ENCODE results near the gene BZW2.

BZW2 gene

DNA sequence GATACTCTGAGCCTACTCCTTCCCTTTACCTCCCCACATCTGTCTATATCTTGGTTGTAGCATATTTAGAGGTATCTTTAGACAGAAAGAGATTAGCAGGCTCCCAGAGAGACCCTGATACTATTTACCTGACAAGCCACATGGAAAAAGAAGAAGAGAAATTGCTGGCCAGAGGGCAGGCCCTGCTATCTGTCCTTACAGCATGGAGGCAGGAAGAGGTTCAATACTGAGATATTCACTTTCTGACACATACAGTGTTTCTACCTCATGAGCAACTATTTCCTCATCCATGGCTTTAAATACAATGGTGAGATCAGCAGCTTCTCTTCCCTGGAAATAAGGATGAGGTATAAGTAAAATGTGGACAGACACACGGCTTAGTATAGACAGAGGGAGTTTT is 73.7 kb downstream of the BZW2 start:
- DNase-seq (ENCODE audit: low read depth), result peak; percentile 45

DNA sequence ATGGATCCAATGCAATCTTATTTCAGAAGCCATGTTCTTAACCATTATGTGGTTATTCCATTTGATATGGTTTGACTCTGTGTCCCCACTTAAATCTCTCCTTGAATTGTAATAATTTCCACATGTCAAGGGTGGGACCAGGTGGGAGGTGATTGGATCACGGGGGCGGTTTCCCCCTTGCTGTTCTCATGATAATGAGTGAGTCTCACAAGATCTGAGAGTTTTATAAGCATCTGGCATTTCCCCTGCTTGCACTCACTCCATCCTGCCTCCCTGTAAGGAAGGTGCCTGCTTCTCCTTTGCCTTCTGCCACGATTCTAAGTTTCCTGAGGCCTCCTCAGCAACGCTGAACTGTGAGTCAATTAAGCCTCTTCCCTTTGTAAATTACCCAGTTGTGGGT is 75.6 kb downstream of the BZW2 start:
- DNase-seq (ENCODE audit: low read depth), result no peak

DNA sequence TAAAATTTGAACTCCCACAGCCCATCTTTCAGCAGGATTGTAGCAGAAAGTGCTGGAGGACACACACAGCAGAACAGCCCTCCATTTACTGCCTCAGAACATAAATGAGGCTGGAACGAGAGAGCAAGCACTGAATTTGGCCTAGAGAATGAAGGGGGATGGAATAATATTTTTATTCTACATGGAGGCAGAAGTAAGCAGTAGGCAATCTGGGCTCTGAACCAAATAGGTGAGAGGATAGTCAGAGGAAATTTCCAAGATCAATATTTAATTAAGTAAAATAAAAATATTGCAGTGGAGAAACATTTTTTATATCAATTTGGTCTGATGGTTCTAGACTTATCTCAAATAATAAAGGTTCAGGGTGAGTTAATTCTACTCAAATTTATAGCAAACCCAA is 78.4 kb downstream of the BZW2 start:
- DNase-seq (ENCODE audit: low read depth), result no peak

DNA sequence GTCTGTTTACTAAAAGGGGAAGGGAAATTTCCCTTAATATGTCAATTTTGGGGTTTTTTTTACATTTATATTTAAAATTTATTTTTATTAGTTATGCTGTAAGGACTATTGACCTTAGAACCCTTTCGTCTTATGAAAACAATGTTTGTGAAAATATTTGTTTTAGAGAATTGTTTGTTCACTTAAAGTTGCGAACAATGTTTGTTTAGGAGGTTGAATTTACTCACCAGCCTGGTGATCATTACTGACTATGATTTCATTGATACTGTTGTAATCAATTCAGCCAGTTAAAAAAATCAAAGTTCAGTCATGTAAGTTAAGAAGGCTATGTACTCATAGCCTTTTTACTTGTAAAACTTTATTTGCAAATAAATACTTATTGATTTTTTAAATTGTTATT is 80.2 kb downstream of the BZW2 start:
- no peak for DNase-seq (ENCODE audit: low read depth)

DNA sequence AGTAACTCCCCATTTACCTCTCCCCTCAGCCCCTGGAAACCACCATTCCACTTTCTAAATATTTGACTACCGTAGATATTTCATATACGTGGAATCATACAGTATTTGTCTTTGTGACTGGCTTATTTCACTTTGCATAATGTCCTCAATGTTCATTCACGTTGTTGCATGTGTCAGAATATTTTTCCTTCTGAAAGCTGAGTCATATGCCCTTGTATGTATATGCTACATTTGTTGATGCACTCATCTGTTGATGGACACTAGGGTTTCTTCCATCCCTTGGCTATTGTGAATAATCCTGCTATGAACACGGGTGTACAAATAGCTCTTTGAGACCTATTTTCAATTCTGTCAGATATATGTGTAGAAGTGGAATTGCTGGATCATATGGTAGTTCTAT is 81.8 kb downstream of the BZW2 start:
- DNase-seq (ENCODE audit: low read depth), result no peak

DNA sequence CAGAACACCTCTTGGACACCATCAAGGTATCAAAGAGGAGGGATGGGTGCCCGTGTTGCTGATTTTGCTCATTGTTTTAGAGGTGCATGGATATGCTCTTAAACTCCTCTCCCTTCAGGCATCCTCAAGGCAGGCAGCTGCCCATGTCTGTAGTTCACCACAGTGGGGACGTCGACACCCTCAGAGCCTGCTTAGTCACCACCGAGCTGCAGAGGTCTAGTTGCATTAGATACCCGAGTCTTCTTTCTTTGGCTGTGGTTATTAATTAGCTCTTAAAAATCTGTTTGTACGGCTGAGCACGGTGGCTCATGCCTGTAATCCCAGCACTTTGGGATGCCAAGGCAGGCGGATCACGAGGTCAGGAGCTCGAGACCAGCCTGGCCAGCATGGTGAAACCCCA is 82.8 kb downstream of the BZW2 start:
- no peak for DNase-seq (ENCODE audit: low read depth)

DNA sequence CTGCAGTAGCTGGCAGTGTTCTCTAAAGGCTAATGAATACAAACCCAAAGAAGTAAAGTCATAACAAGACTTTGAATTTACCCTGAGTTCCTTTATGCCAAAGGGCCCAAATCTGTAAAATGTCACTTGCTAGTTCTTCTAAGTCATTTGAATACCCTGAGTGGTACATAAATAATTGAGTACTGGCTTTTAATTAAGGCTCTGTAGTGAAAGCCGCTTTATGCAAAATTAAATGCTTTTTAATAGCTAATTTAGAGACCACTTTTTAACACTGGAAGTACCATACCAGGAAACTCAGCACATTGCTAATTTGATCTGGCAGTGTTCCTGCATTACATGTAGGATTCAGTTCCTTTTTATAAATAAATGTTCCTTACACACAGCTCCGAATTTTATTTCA is 83.6 kb downstream of the BZW2 start:
- no peak for DNase-seq (ENCODE audit: low read depth)

DNA sequence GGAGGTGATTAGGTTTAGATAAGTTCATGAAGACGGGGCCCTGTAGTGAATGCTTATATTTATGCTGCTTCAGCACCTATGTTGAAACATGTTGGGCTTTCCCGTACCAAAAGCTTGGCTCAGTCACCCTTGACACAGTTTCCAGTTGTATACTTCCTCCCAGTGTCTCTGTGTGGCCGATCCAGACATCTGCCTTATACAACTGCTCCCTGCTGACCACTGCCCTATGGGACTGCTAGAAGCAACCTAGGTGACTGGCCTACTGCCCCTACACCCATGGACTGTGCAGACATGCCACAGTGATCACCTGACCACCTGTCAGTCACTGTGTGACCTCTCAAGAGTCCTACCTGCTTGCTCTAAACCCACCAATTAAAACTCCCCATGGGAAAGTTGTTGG is 85.0 kb downstream of the BZW2 start:
- no peak for DNase-seq (ENCODE audit: low read depth)

DNA sequence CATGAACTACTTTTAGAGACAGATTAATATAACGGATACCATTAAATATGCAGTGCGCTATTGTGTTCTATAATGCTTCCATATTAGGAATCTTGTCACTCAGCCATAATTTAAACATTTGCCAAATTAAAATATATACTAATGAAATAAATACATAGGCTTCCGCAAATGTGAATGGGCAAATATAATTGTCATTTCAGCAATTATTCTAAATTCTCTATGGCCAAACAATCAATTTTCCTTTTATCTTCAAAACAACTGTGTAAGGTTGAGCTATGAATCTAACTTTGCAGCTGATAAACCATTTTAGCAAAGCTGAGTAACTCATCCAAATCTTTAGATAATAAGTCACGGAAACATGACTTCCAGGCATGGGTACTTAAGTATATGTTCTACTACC is 86.8 kb downstream of the BZW2 start:
- no peak for DNase-seq (ENCODE audit: low read depth)

DNA sequence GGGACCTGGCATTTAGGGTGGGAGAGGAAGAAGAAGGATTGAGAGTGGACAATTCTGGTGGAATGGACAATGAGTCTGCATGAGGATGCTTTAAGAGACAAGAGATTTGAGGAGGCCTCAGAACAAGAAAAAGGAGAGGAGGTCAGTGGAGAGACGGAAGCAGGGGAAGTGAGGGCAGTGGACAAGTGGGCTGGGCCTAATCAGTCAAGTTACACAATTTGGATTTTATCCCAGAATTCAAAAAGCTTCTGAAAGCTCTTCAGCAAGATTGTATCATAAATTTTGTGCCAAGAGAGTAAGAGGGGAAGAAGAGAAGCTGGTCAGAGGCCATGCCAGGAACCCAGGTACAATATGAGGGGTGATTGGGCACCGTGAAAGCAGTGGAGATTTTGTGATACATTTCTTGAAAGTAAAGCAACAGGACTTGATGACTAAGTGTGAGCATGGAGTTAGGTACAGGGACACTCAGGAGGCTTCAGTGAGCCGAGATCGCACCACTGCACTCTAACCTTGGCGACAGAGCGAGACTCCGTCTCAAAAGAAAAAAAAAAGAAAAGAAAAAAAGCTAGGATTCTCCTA is 88.3 kb downstream of the BZW2 start:
- peak; percentile 77 for DNase-seq (ENCODE audit: low read depth)

DNA sequence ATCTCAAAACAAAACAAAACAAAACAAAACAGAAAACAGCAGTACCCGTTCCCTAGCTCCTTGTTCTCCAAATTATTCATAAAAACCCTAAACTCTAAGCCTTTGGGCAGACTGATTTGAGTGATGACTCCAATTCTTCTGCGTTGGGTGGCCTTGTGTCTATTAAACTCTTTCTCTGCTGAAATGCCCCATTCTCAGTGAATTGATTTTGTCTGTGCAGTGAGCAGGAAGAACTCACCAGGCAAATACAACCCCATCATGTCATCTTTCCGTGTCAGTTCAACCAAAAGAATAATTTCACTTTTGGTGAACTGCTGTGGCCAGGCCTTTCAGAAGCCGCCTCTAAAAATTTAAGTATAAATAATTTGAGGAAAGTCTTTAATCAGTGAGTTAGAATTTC is 89.0 kb downstream of the BZW2 start:
- no peak for DNase-seq (ENCODE audit: low read depth)

DNA sequence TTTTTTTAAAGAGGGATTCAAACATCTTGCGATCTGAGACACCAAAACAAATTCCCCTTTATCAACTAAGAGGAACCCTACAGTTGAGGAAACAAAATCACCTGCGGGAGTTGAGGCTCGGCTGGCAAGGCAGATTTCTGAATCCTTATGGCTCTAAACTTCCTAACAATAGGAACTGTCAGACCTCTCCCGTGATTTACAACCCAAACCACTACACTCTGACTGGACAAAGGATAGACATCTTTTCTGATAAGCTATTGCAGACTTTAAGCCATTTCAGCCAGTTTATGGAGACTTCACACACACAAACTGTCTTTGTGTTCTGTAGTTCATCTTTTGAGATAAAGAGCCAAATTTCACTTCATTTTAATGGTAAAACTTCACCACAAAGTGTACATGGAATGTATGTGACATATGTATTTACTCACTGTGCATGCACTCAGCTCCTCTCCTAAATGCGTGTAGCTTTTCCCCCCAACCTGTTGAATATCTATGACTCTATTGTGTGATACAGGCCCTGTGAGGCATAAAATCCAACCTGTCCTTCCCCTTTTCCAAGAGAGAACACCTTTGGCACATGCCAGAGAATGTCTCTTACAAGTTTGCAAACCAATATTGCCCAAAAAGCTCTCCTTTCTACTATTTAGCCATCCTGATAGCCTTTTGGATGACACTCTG is 92.2 kb downstream of the BZW2 start:
- no peak for DNase-seq (ENCODE audit: low read depth)

DNA sequence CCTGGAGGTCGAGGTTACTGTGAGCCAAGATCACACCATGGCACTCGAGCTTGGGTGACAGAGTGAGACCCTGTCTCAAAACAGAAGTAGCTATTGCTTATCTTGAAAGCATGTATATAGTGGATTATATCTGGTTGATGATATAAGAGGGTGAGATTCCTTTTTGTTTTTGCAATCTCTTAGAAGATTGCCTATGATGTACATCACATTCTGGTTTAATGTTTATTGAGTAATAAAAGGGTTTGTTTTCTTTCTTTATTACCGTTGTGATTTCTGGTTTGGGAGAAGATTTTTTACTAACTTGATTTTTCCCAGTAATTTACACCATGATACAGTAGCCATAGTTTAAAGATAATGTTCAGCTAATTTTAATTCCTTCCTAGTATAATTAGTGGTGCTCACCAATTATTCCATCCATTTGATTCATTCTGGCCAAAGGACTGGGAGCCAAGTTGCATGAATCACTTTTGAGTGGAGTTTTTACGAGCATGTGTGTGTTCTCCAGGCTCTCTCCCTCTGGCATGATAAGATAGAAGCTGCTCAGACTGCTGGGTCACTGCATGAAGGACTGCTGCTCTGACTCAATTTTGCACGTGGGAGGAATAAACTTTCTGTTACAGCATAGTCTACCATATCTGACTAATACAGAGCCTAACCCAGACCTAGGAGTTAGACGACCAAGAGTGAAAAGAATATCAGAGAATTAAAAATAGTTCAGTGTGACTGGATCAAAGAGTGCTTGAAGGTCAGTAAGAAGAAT is 94.1 kb downstream of the BZW2 start:
- DNase-seq (ENCODE audit: low read depth), result peak; percentile 99

DNA sequence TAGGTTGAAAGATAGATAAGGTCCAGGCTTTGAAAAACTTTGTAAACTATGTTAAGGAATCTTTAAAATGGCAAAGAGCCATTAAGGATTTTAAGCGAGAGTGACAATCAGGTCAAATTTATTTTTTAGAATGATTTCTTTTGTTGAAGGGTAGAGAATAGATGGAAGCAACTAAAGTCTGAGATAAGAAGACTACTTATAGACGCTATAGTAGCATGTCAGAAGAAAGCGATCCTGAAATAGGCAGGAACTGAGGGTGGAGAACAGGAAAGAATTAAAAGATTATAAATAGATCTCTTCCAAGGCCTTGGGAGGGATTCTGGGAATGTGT is 94.6 kb downstream of the BZW2 start:
- no peak for DNase-seq (ENCODE audit: low read depth)

DNA sequence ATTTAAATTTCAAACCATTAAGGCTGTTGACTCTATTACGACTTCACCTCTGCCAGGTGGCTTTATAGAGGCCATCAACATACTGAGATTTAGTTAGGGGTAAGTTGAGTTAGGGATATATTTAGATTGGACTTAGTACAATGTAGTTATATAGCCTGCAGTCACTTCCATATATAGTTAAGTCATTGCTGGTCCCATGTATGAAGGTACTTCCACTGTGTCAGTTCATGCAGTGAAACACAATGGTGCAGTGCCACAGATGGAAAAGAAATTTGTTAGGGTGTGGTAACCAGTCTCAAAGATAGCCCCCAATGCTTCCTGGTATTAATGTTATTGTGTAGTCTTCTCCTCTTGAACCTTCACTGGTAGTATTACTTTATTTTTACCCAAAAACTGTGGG is 95.0 kb downstream of the BZW2 start:
- no peak for DNase-seq (ENCODE audit: low read depth)

DNA sequence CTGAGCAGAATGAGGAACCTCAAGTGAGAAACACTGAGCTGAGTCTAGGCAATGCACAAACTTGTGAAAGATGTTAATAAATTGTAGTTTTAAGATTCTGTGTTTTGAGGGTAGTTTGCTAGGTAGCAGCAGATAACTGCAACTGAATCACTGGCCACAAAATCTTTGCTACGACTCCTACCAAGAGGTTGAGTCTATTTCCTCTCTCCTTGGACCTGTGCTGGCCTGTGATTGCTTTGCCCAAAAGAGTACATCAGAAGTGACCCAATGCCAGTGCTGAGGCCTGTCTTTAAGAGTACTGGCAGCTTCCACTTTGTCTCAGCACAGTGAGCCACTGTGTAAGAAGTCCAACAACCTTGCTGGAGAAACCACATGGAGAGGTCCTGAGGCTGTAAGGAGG is 95.7 kb downstream of the BZW2 start:
- DNase-seq (ENCODE audit: low read depth), result peak; percentile 50

DNA sequence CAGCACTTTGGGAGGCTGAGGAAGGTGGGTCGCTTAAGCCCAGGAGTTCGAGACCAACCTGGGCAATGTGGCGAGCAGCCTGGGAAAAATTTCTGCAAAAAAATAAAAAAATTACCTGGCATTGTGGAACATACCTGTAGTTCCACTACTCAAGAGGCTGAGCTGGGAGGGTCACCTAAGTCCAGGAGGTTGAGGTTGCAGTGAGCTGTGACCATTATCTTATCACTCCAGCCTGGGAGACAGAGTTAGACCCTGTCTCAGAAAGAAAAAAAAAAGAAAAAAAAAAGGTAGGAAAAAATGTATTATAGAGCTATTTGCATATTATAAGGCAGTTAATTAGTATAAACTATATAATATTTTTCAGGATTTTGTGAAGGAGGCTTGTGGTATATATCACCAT is 96.6 kb downstream of the BZW2 start:
- DNase-seq (ENCODE audit: low read depth), result no peak

DNA sequence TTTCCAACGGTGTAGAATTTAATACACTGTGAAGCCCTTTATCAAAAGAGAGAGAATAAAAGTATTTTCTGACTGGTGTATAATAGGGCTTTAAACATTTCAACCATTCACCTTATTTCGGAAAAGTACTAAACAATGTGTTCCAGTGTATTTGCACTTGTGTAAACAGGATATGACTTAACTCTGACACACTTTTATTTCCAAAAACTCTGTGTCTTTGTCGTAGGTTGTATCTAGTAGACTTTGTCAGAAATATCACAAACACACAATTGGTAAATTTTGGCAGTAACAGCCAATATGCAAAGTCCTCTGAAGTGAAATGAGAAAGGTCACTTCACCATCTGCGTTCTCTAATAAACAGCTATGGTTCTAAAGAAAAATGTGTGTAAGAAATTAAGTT is 97.3 kb downstream of the BZW2 start:
- peak; percentile 35 for DNase-seq (ENCODE audit: low read depth)

DNA sequence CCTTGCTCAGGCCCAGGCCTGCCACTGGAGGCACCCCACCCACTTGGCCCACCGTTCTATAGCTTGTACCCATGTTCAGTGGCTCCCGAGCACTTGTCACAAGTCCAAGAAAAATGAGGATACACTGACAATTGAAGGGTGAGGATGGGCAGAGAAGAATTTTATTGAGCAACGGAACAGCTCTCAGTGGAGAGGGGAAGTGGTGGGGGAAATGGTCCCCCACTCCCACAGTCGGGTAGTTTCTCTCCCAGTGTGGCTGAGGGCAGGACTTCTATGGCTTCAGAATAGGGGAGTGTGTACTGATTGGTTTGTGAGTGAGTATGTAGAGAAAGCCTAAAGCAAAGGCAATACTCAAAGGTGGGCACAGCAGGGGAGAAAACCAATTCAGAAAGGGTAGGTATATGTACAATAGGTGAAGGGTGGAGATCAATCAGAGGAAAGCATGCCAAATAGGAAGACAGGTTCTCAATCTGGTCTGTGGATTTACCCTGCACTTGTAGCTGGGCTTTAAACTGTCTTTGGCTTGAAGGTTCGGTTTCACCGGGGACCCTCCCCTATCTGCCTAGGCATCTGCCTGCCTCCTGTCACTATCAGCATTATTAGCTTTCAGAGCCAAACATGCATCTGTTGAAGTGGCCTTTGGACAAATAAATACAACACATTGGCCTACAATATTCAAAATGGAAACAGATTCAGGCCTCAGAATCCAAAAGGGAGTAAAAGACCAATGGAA is 98.7 kb downstream of the BZW2 start:
- no peak for DNase-seq (ENCODE audit: low read depth)

DNA sequence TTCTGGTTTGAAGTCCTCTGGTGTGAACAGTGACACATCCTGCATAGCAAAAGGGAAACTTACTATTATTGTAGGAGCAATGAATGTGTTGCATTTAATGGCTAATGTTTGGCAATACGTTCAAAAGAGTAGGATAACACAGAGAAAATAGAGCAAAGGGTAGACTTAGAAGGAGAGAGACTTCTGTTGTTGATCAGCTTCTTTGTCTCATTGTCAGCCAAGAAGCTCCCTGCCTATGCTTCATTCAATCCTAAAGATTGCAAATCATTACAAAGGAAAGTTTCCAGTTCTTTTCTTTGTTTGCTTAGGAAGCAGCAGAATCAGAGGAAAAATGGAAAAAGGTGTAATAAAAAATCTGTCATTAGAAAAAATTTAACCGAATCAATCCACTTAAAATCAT is 99.7 kb downstream of the BZW2 start:
- no peak for DNase-seq (ENCODE audit: low read depth)

DNA sequence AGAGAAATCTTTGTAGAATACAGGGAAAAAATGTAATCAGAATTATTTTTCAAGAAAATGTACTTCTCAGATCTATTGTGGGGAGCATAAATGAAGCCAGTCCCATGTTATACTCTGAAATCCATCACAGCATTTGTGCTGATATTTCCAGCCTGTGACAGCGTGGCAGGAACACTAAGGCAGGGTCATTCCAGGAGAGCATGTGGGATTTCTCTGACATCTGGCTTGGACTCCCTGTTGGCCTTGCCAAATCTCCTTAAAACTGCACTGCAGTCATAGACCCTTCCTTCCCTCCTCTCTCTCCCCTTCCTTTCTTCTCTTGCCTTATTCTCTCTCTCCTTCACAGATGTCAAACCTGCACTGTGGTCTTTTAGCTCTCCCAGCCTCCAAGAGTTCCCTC is 101.1 kb downstream of the BZW2 start:
- DNase-seq (ENCODE audit: low read depth), result no peak

DNA sequence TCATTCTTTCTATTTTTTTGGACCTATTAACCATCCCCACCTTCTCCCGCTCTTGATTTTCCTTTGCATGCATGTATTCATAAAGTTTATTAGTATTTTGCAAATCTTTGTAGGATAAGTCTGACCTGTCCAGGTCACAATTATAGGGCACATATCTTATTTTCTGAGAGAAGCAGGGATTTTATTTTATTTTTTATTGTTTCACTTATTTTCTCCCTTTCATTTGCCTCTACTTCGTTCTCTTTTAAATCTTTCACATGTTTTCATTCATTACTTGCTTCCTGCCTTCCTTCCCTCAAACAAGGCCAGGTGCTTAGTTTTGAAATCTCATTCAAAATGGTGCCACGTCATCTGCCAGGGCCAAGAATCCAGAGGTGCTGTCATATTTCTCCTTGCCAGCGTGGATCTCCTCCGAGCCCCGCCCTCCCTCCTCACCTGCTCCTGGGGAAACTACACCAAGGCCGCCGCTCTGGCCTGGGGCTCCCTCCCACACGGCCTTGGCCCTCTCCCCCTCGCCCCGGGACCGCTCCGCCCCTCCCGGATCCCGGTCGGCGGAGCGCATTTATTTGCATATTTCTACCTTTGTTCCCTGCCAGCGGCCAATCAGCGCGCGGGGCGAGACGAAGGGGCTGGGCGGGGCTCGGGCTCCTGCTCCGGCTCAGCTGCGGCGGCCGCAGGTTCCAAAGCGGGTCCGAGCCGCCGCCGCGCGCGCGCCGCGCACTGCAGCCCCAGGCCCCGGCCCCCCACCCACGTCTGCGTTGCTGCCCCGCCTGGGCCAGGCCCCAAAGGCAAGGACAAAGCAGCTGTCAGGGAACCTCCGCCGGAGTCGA is 107.3 kb downstream of the BZW2 start, which contains the start of gene TSPAN13:
Gene TSPAN13 (plus strand): TSS at position 654 of the 830 bp plus-strand sequence. CDS start 213 bp downstream, outside the sequence.
- peak; percentile 59 for DNase-seq (ENCODE audit: low read depth)

All from amniotic epithelial cell (primary cell).